Measurements from ENCODE around the gene APOOL. TPM values are rescaled to one million over a fixed set of nuclear protein-coding genes. Genes with fewer than 3 reads are reported as not detected.

Gene APOOL
- total RNA-seq, 4 donors from 2014 or later = 10.1 to 14.3 (median 12.5) TPM

DNA sequence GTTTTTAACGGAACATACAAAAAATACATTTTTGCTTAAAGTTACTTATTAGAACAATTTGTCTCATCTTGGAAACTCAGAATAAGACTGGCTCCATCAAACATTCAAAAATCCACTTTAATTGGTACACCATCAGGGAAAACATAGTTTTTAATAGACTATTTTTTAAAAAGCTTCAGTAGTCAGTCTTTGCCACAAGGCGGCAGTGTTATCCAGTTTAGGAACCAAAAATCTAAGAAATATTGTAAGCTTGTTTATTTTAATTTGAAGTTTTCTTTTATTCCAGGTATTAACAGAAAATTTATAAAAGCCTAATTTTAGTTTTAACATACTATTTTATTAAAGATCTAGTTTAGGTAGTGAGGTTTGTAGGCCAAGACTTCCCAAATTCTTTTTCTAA is 107.7 kb downstream of the APOOL start:
- TF ChIP-seq, protein P1, sequence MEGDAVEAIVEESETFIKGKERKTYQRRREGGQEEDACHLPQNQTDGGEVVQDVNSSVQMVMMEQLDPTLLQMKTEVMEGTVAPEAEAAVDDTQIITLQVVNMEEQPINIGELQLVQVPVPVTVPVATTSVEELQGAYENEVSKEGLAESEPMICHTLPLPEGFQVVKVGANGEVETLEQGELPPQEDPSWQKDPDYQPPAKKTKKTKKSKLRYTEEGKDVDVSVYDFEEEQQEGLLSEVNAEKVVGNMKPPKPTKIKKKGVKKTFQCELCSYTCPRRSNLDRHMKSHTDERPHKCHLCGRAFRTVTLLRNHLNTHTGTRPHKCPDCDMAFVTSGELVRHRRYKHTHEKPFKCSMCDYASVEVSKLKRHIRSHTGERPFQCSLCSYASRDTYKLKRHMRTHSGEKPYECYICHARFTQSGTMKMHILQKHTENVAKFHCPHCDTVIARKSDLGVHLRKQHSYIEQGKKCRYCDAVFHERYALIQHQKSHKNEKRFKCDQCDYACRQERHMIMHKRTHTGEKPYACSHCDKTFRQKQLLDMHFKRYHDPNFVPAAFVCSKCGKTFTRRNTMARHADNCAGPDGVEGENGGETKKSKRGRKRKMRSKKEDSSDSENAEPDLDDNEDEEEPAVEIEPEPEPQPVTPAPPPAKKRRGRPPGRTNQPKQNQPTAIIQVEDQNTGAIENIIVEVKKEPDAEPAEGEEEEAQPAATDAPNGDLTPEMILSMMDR (IDR thresholded peaks at IDR 0.05) = peak in 5 of 6 experiments; percentile 17 to 67 (median 55)
- no peak for TF ChIP-seq POLR2A (IDR thresholded peaks at IDR 0.05)
- no peaks in the 10 kb centered on the region for H3K36me3 ChIP-seq
- H3K4me3 ChIP-seq = no peak overlapping the region
- H3K27ac ChIP-seq = no peak overlapping the region
- no peaks in the 10 kb centered on the region for H3K27me3 ChIP-seq
- no peaks in the 10 kb centered on the region for H3K4me1 ChIP-seq
- DNase-seq = no peak
- 23% methylated on average over 2 of the region's 2 CpGs for whole genome bisulfite sequencing, 2 donors
- H3K9me3 ChIP-seq = no peaks in the 10 kb centered on the region
- intact Hi-C loops (cut with DNase I) = loop anchor here (10.0 kb wide), 1 partner anchor 433 kb away; no protein-coding TSS in a partner anchor

DNA sequence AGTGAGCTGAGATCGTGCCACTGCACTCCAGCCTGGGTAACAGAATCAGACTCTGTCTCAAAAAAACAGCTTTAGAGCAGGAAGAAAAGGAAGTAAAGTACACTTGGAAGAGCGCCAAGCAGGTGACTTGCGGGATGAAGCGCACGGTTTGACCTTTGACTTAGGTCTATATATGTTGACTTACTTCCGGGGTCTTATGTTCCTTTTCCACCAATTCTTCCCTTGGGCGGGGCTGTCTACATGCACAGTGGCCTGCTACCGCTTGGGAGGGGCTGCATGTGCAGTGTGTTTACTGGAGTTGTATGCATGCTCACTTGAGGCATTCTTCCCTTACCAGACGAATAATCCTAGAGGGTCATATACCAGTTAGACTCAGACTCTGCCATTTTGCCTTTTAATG is 108.6 kb downstream of the APOOL start:
- Histone ChIP-seq H3K4me1 (no peaks in the 10 kb centered on the region), H3K27ac (no peak overlapping the region), H3K27me3 (no peaks in the 10 kb centered on the region), H3K36me3 (no peaks in the 10 kb centered on the region), H3K9me3 (no peaks in the 10 kb centered on the region), H3K4me3 (no peak overlapping the region)
- intact Hi-C loops (cut with DNase I) = loop anchor here (10.0 kb wide), 1 partner anchor 433 kb away; no protein-coding TSS in a partner anchor
- WGBS, 2 donors = 51 to 55% methylated on average over 5 to 9 of the region's 9 CpGs
- DNase-seq = no peak
- TF ChIP-seq, protein P1 (IDR thresholded peaks at IDR 0.05) = no peak

DNA sequence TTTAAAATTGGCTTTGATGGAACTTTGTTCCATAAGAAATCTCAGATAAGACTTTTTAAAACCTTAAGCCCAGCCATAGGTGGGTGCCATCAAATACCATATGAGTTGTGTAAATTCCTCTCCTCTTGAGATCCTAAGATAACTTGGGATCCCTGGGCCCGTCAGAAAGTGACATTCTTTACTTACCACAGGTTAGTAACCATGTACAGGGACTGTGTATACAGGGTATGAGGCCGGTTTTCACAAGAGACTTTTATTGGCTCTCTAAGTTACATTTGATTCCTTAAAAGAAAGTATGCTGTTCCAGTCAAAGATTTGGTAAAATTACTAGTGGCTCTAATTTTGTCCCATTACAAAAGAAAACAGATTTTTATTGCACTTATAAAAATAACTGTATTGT is 110.1 kb downstream of the APOOL start:
- 60 to 69% methylated on average over 2 of the region's 2 CpGs for WGBS, 2 donors
- intact Hi-C loops (cut with DNase I) = loop anchor here (10.0 kb wide), 1 partner anchor 431 kb away; no protein-coding TSS in a partner anchor

DNA sequence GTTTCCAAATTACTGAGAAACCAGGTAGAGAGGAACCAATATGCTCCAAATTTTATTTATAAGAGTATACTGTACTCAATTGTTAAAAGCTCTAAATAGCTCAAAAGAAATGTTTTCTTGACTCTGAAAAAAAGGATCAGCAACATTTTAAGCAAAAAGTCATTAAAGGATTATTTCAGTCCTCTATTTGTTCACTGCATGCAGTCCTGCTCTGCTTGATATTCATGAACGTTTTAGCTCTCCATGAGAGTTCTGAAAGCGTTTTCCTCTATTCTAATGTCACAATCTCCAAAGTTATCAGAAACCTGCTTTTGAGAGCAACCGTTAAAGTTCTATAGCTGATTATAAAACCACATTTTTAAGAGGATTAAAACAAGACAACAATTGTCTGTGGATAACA is 110.5 kb downstream of the APOOL start:
- WGBS, 2 donors = 57 to 82% methylated on average over 3 of the region's 3 CpGs
- H3K27me3 ChIP-seq = no peaks in the 10 kb centered on the region
- H3K27ac ChIP-seq = no peak overlapping the region
- no peaks in the 10 kb centered on the region for H3K4me1 ChIP-seq
- H3K9me3 ChIP-seq = no peaks in the 10 kb centered on the region
- H3K36me3 ChIP-seq = no peaks in the 10 kb centered on the region
- TF ChIP-seq, protein P1 (IDR thresholded peaks at IDR 0.05) = no peak
- no peak for TF ChIP-seq POLR2A (IDR thresholded peaks at IDR 0.05)
- intact Hi-C loops (cut with DNase I) = loop anchor here (10.0 kb wide), 1 partner anchor 431 kb away; no protein-coding TSS in a partner anchor
- no peak for DNase-seq
- no peak overlapping the region for H3K4me3 ChIP-seq

More for the DNA sequence above, 110.1 kb downstream of the APOOL start:
- Histone ChIP-seq H3K27ac (no peak overlapping the region), H3K27me3 (no peaks in the 10 kb centered on the region), H3K9me3 (no peaks in the 10 kb centered on the region), H3K4me3 (no peak overlapping the region), H3K4me1 (no peaks in the 10 kb centered on the region), H3K36me3 (no peaks in the 10 kb centered on the region)
- no peak for DNase-seq
- TF ChIP-seq POLR2A (IDR thresholded peaks at IDR 0.05) = no peak
- TF ChIP-seq, protein P1 (IDR thresholded peaks at IDR 0.05) = no peak

DNA sequence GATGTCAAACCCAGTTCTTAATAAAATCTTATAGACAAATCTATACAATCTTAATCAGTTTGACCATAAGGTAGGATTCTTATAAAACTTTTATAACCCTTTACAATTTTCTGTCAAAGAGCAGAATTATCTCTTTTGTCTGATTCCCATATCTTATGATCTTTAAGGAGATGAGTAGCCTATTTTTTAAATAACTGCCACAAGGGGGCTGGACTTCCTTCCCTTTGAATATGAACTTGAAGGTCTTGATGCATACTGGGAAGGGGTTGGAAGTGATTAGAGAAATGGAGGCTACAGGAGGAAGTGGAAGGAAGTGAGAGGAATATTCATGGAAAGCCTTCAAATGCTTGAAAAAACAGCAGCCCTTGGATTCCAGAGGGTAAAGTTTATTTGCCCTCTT is 111.1 kb downstream of the APOOL start:
- DNase-seq = no peak
- TF ChIP-seq, protein P1 (IDR thresholded peaks at IDR 0.05) = no peak
- no peak for TF ChIP-seq POLR2A (IDR thresholded peaks at IDR 0.05)
- H3K4me1 ChIP-seq = no peaks in the 10 kb centered on the region
- H3K27ac ChIP-seq = no peak overlapping the region
- H3K27me3 ChIP-seq = no peaks in the 10 kb centered on the region
- no peak overlapping the region for H3K4me3 ChIP-seq
- no peaks in the 10 kb centered on the region for H3K9me3 ChIP-seq
- no peaks in the 10 kb centered on the region for H3K36me3 ChIP-seq
- intact Hi-C loops (cut with DNase I) = loop anchor here (10.0 kb wide), 1 partner anchor 430 kb away; no protein-coding TSS in a partner anchor

All from esophagus squamous epithelium (tissue), 5 donors.